ENCODE data around the gene RUNX1.

Gene RUNX1

DNA sequence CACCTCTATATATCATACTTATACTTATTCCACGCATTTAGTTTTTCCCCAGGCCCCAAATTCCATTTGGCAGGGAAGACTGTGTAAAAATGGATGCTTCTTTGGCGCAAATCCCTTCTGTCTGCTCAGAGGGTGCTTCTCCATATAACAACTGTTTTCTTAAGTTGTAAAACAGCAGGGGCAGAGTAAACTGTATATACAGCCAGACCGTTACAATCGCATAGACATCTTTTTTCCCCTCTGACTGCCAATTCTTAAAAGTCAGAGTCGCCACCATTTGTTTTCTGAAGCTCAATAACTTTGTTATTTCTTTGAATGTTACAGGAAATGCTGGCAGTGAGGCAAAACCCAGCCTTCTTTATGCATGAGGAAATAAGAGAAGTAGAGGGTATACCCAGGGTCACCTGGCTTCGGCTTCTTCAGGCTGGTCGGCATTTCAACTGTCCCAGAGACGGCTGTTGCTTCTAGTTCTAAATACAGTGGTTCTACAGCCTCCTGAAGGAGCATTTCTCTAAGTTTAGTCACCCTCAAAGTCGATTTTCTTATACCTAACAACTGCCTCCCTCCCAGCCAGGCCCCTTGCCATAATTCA is 191.9 kb downstream of the RUNX1 start:
- no peaks in the 10 kb centered on the region for H3K9me3 ChIP-seq (ENCODE audit: control insufficient read depth, low read length)
- H2AFZ ChIP-seq, result no peak overlapping the region
- no peaks in the 10 kb centered on the region for H3K4me1 ChIP-seq
- no peak overlapping the region for H3K9ac ChIP-seq
- no peaks in the 10 kb centered on the region for H3K27me3 ChIP-seq (ENCODE audit: control insufficient read depth, insufficient read depth, low read length)
- H3K36me3 ChIP-seq (ENCODE audit: control insufficient read depth, insufficient read depth, low read length), result no peaks in the 10 kb centered on the region
- H3K27ac ChIP-seq, result no peak overlapping the region
- no peak overlapping the region for H3K4me2 ChIP-seq (ENCODE audit: low read length)
- TF ChIP-seq, protein P1, sequence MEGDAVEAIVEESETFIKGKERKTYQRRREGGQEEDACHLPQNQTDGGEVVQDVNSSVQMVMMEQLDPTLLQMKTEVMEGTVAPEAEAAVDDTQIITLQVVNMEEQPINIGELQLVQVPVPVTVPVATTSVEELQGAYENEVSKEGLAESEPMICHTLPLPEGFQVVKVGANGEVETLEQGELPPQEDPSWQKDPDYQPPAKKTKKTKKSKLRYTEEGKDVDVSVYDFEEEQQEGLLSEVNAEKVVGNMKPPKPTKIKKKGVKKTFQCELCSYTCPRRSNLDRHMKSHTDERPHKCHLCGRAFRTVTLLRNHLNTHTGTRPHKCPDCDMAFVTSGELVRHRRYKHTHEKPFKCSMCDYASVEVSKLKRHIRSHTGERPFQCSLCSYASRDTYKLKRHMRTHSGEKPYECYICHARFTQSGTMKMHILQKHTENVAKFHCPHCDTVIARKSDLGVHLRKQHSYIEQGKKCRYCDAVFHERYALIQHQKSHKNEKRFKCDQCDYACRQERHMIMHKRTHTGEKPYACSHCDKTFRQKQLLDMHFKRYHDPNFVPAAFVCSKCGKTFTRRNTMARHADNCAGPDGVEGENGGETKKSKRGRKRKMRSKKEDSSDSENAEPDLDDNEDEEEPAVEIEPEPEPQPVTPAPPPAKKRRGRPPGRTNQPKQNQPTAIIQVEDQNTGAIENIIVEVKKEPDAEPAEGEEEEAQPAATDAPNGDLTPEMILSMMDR (IDR thresholded peaks at IDR 0.05), result no peak
- no peak overlapping the region for H3K4me3 ChIP-seq (ENCODE audit: low read depth, low read length)
- H3K79me2 ChIP-seq, result no peaks in the 10 kb centered on the region

DNA sequence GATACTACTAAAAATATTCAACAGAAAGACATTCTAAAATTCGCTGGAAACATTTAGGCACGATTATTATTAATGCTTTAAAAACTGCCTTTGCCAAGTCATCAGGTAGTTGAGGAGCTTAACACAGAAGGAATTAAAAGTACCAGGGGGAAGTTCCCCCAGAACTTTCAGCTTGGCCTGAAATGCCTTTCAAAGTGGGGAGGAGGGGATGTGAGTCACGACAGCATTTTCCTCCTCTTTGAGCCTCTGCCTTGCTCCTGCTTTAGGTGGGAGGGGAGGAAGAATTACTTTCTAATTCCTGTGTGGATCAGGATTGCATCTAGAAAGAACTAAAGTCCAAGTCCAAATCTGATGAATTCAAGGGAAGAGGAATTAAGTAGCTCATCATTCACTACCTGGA is 196.7 kb downstream of the RUNX1 start:
- Histone ChIP-seq H3K27ac (no peak overlapping the region), H3K4me1 (no peaks in the 10 kb centered on the region), H3K79me2 (no peaks in the 10 kb centered on the region), H3K4me3 (ENCODE audit: low read depth, low read length) (no peak overlapping the region), H3K27me3 (ENCODE audit: control insufficient read depth, insufficient read depth, low read length) (no peaks in the 10 kb centered on the region), H3K36me3 (ENCODE audit: control insufficient read depth, insufficient read depth, low read length) (no peaks in the 10 kb centered on the region), H2AFZ (no peak overlapping the region), H3K4me2 (ENCODE audit: low read length) (no peak overlapping the region), H3K9ac (no peak overlapping the region), H3K9me3 (ENCODE audit: control insufficient read depth, low read length) (no peaks in the 10 kb centered on the region)
- TF ChIP-seq, protein P1 (IDR thresholded peaks at IDR 0.05), result no peak

DNA sequence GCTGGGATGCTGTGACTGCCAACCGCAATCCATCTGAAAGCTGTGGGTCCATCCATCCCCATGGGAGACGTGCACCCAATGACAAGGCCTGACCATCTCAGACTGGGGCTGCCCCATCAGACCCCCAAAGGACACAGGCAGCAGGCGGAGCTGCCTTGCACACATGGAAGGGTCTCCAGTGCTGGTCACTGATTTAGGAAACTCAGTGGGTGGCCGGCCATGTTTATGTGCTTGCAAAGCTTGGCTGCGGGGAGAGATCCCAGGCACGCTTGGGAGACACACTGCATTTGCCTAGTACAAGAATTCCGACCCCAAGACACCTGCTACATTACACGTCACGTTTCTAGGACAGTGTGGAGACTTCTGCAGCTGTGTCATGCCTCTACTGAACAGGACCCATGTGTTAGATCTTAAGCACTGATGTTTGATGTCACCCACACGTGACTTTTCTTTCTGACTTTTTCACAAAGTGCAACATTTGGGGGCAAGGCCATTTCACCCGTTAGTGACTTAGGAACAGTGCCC is 198.9 kb downstream of the RUNX1 start:
- Histone ChIP-seq H2AFZ (no peak overlapping the region), H3K36me3 (ENCODE audit: control insufficient read depth, insufficient read depth, low read length) (no peaks in the 10 kb centered on the region), H3K27ac (no peak overlapping the region), H3K9me3 (ENCODE audit: control insufficient read depth, low read length) (no peaks in the 10 kb centered on the region), H3K79me2 (no peaks in the 10 kb centered on the region), H3K9ac (no peak overlapping the region), H3K4me1 (no peaks in the 10 kb centered on the region), H3K27me3 (ENCODE audit: control insufficient read depth, insufficient read depth, low read length) (no peaks in the 10 kb centered on the region), H3K4me2 (ENCODE audit: low read length) (no peak overlapping the region), H3K4me3 (ENCODE audit: low read depth, low read length) (no peak overlapping the region)
- TF ChIP-seq, protein P1 (IDR thresholded peaks at IDR 0.05), result no peak

DNA sequence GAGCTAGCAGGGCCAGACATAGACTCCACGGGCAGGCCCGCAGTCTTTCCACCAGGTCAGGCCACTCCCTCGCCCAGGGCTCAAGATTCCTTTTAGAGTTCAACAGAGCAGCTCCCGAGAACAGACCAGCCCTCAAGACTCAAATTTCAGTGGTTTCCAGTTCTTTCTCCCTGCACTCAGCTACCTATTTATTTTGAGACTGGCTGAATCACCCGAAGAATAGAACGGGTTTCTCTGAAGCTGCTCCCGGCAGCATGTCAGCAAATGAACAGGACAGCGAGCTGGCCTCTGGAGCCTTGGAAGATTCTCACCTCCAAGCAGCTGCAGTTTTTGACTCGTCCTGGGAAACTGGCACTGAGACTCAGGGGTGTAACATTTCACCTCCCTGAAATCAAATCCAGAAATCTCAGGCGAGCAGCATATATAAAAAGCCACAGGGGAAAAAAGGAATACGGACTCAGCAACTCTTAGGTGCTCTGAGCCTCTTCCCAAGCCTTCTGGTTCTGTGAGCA is 202.4 kb downstream of the RUNX1 start:
- peak overlapping the region; percentile 45 for H2AFZ ChIP-seq
- H3K27ac ChIP-seq, result peak overlapping the region; percentile 36
- H3K36me3 ChIP-seq (ENCODE audit: control insufficient read depth, insufficient read depth, low read length), result no peaks in the 10 kb centered on the region
- TF ChIP-seq, protein P1 (IDR thresholded peaks at IDR 0.05), result no peak
- H3K4me3 ChIP-seq (ENCODE audit: low read depth, low read length), result no peak overlapping the region
- no peaks in the 10 kb centered on the region for H3K27me3 ChIP-seq (ENCODE audit: control insufficient read depth, insufficient read depth, low read length)
- no peak overlapping the region for H3K9ac ChIP-seq
- H3K4me1 ChIP-seq, result no peaks in the 10 kb centered on the region
- peak overlapping the region; percentile 24 for H3K4me2 ChIP-seq (ENCODE audit: low read length)
- H3K79me2 ChIP-seq, result no peaks in the 10 kb centered on the region
- H3K9me3 ChIP-seq (ENCODE audit: control insufficient read depth, low read length), result no peaks in the 10 kb centered on the region
